HG03469 (cell line): Measurements from ENCODE around the gene FN1.
"Not testable (repeated sequence)": the region's sequence is repeated elsewhere in the genome, so short reads cannot be mapped to it uniquely, and the experiment has no call there.

Experiments used
- ATAC-seq: cut with Tn5 transposase; IDR thresholded peaks from one replicate; pipeline ENCODE4 v1.9.1; 2021; ENCODE audit warnings: mild to moderate bottlenecking, moderate library complexity, moderate number of reproducible peaks; ENCODE audit not compliant: unreplicated experiment

FN1 gene

DNA sequence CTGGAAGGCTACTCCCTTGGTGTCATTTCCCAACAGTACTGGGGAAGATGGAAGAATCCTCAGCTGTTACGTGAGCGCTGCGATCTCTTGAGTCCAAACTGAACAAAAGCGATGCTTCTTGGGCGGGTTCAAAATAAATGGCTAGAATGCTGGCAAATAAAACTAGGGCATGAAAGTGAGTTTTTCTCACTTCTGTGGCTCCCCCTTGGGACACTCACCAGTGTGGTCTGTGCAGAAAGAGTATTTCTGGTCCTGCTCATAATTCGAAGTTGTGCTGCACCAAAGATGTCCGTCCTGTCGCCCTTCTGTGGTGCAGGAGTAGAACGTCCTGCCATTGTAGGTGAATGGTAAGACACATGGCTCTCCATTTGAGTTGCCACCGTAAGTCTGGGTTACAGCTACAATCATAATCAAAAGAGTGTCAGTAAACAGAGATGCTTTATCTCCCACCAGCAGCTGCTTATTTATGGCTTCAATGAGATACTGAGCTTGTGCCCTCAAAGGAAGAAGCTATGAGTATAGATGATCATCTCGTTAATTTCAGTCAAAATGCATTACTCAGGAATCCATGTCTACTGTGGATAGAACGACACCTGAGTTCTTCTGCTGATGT lies 11.8 kb downstream of the FN1 start:
- no peak for ATAC-seq

DNA sequence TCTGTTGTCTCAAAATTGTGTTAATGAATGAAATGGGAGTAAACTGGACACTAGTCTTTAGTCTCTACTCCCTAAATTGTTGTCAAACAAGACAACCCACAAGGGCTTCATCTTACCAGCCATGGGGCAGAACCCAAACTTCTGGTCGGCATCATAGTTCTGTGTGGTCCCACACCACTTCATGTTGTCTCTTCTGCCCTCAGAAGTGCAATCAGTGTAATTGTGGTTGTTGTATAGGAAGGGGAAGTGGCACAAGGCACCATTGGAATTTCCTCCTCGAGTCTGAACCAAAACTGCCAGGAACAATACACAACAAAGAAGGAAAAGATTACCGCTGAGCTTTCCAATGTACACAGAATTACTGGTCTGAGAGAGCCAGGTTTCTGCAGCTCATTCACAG lies 12.6 kb downstream of the FN1 start:
- no peak for ATAC-seq

DNA sequence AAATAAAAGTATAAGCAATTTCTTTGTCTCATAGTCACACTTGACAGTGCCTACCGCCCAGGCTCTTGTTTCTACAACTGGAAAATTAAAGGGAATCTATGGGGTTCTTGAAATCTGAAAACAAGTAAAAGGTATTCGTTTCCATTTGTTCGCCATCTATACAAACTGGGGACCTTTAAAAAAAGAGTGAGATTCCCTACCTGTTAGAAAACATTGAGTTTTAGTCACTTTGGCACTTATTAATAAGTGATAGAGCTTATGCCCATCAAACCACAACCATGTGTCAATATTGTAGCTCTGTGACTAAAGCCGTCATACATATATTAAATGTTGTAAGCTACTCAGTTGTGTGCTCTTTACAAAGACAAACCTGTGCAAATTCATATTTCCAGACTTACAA lies 13.2 kb downstream of the FN1 start:
- ATAC-seq, result no peak

- no peak for ATAC-seq
These were observed 13.9 kb downstream of the FN1 start for GRCh38 chr2:215421859-215422461.

DNA sequence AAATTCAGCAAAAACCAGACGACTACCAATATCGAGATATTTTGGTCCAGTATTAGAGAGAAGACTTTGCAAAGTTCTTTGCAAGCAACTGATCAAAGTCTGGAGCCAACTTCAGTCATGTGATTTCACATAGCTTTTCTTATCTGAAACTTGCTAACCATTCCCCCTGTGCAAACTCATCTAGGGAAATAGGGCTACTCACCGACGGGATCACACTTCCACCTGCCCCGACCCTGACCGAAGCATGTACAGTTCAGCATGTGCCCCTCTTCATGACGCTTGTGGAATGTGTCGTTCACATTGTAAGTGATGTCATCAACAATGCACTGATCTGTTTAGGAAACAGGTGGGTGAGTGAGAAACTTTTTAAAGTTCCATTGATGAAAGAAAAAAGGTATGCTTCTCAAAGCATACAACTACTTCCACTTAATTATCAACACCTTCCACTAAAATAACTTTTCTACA lies 15.4 kb downstream of the FN1 start:
- no peak for ATAC-seq

- ATAC-seq, result no peak
These were observed 15.9 kb downstream of the FN1 start for GRCh38 chr2:215419769-215420470.

DNA sequence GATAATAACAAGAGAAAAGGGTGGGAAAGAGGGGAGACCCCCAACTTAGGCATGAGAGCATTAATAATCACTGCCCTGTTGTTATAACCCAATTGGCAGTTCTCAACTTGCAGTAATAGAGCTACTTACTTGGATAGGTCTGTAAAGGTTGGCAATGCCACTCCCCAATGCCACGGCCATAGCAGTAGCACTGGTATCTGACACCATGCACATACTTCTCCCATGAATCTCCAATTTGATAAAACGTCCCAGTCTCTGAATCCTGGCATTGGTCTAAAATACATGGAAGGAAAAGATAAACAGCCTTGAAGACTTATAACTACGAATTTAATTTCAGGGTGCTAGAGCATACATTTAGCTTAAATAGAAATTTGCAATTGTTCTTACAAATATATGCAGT lies 16.8 kb downstream of the FN1 start:
- ATAC-seq, result no peak

GRCh38 chr2:215418064-215418963 lies 17.6 kb downstream of the FN1 start:
- ATAC-seq, result no peak

DNA sequence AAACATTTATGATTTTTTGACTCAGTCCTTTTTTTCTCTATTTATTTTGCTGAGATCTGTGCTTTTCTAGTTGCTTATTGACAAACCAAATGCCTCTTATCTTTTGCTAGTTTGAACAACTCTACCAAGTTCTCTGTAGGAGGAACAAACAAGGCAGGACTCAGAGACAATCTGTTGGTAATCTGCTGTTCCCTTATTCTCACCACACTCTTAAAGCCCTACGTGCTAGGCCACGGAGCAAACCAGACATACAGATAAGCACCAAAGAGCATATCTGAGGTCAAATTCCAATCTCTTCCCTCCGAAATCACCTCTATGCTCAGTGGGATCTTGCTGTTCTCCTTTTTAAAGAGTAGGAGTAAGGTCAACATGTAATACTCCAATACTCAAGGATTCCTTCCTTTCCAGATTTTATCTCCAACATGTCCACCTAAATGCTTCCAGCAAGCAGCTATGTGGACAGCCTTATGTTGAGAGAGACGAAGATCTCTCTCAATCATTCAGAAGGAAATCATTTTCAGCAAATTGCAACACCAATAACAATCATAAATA lies 18.4 kb downstream of the FN1 start:
- no peak for ATAC-seq

- ATAC-seq, result no peak
These were observed 19.2 kb downstream of the FN1 start for GRCh38 chr2:215416656-215417055.

DNA sequence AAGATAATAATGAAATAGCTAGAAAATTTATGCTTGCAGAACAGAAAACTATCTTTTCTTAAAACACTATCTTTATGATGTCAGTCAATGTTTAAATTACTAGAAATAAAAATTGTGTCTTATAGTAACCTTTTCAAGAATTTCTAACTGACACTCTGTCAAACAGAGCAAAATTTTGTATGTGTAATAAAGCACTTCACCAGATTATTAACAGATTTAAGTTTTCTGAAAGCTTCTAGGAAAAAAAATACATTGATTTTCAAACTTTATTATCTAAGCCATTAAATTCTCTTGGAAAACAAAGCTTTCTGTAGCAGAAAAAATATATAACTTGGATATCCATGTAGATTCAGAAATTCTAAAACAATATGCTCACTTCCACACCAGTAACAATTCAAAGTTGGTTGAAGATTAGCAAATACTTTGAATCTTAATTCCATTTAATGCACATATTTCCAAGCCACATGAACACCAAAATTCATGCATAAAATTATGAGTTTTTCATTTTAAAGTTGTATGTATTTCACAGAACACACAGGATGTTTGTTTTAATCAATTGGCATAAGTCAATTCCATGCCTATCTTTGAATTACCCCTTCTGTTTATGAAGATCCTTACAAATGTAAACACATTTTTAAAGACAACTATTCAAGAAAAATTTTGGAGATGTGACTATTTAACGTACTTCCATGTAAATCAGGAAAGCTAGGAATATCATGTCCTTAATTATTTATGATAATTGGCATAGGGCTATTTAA lies 19.9 kb downstream of the FN1 start:
- ATAC-seq, result no peak

- ATAC-seq, result no peak
These were observed 20.6 kb downstream of the FN1 start for GRCh38 chr2:215415218-215415617.

DNA sequence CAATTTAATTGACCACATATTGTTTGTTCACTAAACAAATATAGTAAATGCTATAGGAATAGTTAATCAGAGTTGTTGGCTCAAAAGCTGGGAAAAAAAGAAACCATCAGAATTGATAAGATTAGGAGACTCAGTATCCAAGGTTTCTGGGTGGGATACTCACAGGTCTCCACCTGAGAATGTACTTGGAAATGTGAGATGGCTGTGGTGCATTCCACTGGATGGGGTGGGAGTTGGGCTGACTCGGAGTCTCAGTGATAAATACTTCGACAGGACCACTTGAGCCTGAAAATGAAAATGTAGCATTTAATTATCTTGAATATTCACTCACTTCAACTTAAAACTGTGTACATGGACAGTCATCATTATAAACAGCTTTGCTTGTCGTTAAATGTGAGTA lies 21.2 kb downstream of the FN1 start:
- no peak for ATAC-seq

DNA sequence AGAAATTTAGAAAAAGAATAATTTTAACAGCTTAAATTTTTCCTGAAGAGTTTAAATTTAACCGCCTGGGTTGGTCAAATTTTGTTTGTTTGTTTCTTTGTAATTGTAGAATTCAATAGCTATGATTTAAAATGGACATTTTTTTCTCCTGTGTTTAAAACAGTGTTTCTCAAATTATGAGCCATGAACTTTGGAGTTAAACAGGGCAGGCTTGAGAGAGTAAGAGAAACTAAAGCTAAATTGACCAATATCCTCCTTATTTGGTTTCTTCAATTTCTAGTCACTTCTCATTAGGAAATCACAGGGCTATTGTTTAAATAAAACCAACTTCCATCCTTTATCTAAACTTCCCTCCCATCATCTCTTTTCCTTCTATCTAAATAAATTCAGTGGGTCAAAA lies 21.9 kb downstream of the FN1 start:
- ATAC-seq, result no peak

DNA sequence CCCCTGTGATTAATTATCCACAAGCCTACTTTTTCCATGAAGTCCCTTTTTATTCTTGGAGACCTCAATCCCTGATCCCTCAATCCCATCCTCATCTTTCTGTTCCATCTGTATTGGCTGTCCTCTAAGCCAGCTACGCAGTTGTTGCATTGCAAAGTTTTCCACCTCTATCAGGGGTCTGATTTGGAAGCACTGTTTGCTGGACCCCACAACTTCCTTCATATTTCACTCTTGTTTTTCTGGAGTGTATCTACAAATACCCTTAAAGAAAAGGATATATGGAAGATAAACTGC lies 22.4 kb downstream of the FN1 start:
- no peak for ATAC-seq

GRCh38 chr2:215411941-215412743 lies 23.7 kb downstream of the FN1 start:
- no peak for ATAC-seq

DNA sequence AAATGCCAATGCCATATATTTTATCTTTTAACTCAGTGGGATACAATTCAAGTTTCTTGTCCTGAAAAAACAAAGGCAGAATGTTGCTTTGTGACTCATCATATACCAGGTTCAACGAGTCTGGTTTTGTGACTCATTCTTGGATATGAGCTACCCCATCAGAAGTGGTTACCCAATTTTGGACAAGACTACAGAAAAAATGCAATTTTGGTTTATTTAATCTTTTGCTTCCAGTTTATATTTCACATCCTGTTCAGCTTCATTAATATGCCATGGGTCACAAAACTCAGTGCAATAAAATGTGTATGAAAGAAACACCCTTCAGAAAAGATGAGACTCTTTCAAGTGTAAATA lies 25.0 kb downstream of the FN1 start:
- ATAC-seq, result no peak

GRCh38 chr2:215410181-215410931 lies 25.5 kb downstream of the FN1 start:
- not testable (repeated sequence) for ATAC-seq
